ENCODE measurements around the gene ITPRIPL2. TPM values are rescaled to one million over a fixed set of nuclear protein-coding genes. Genes with fewer than 3 reads are reported as not detected.

ITPRIPL2 gene
- total and polyA plus RNA-seq, 2 of the 13 experiments (the other 11 are each of a cell fraction or from before 2014, with no cell fraction given), result 5.9 to 12.6 TPM

DNA sequence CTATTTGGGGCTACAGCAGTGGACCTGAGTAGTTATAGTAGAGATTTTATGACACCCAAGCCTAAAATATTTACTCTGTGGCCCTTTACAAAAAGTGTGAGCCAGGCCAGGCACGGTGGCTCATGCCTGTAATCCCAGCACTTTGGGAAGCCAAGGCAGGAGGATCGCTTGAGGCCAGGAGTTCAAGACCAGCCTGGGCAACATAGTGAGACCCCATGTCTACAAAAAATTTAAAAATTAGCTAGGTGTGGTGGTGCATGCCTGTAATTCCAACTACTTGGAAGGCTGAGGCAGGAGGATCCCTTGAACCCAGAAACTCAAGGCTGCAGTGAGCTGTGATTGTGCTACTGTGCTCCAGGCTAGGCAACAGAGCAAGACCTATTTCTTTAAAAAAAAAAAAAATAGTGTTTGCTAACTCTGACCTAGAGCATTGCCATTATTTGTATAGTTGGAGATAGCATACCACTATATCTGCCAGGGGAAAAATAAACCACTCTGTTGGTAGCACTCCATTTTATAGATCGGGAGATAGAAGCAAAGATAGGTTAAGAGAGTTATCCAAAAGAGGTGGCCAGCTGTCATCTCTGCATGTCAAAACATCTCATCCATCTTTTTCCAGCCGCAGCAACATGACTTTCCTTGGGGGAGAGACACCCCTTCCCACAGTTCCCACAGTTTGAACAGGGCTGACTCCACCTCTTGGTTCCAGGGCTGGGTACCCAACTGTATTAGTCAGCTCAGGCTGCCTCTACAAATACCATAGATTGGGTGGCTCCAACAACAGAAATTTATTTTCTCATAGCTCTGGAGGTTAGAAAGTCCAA, 3.0 kb upstream of the ITPRIPL2 start (continued):
- TF ChIP-seq HMGXB3 (CRISPR knock-in tag; IDR thresholded peaks at IDR 0.05; ENCODE audit: borderline replicate concordance), result no peak
- TF ChIP-seq, protein P1, sequence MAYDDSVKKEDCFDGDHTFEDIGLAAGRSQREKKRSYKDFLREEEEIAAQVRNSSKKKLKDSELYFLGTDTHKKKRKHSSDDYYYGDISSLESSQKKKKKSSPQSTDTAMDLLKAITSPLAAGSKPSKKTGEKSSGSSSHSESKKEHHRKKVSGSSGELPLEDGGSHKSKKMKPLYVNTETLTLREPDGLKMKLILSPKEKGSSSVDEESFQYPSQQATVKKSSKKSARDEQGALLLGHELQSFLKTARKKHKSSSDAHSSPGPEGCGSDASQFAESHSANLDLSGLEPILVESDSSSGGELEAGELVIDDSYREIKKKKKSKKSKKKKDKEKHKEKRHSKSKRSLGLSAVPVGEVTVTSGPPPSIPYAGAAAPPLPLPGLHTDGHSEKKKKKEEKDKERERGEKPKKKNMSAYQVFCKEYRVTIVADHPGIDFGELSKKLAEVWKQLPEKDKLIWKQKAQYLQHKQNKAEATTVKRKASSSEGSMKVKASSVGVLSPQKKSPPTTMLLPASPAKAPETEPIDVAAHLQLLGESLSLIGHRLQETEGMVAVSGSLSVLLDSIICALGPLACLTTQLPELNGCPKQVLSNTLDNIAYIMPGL (CRISPR knock-in tag; IDR thresholded peaks at IDR 0.05; ENCODE audit: borderline replicate concordance in 1 of 2, low read depth in 1 of 2), result no peak
- TF ChIP-seq IRF1 (CRISPR knock-in tag; IDR thresholded peaks at IDR 0.05; ENCODE audit: low read depth), result 0 out of 2 replicates have a peak, but pooled peaks have one; percentile 2
- TF ChIP-seq TCF12 (IDR thresholded peaks at IDR 0.05), result no peak
- no peak for TF ChIP-seq TCF12 (CRISPR knock-in tag; IDR thresholded peaks at IDR 0.05)
- TF ChIP-seq ZBTB20 (CRISPR knock-in tag; IDR thresholded peaks at IDR 0.05; ENCODE audit: borderline replicate concordance, low read depth), result peak; percentile 43; the same call in 1 of the 2 replicates
- no peak for TF ChIP-seq PHF20 (CRISPR knock-in tag; IDR thresholded peaks at IDR 0.05)
- peak; percentile 53 for TF ChIP-seq KAT8 (CRISPR knock-in tag; IDR thresholded peaks at IDR 0.05)
- no peak for TF ChIP-seq EZH2 (conservative IDR thresholded peaks at IDR 0.05; ENCODE audit: low read depth, low read length)
- TF ChIP-seq NPAS2 (CRISPR knock-in tag; IDR thresholded peaks at IDR 0.05; ENCODE audit: borderline replicate concordance), result no peak; the same call in 1 of the 2 replicates
- no peak for TF ChIP-seq GZF1 (CRISPR knock-in tag; IDR thresholded peaks at IDR 0.05)
- TF ChIP-seq, protein P2, sequence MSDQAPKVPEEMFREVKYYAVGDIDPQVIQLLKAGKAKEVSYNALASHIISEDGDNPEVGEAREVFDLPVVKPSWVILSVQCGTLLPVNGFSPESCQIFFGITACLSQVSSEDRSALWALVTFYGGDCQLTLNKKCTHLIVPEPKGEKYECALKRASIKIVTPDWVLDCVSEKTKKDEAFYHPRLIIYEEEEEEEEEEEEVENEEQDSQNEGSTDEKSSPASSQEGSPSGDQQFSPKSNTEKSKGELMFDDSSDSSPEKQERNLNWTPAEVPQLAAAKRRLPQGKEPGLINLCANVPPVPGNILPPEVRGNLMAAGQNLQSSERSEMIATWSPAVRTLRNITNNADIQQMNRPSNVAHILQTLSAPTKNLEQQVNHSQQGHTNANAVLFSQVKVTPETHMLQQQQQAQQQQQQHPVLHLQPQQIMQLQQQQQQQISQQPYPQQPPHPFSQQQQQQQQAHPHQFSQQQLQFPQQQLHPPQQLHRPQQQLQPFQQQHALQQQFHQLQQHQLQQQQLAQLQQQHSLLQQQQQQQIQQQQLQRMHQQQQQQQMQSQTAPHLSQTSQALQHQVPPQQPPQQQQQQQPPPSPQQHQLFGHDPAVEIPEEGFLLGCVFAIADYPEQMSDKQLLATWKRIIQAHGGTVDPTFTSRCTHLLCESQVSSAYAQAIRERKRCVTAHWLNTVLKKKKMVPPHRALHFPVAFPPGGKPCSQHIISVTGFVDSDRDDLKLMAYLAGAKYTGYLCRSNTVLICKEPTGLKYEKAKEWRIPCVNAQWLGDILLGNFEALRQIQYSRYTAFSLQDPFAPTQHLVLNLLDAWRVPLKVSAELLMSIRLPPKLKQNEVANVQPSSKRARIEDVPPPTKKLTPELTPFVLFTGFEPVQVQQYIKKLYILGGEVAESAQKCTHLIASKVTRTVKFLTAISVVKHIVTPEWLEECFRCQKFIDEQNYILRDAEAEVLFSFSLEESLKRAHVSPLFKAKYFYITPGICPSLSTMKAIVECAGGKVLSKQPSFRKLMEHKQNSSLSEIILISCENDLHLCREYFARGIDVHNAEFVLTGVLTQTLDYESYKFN (CRISPR knock-in tag; conservative IDR thresholded peaks at IDR 0.05), result peak; percentile 81
- TF ChIP-seq, protein P3, sequence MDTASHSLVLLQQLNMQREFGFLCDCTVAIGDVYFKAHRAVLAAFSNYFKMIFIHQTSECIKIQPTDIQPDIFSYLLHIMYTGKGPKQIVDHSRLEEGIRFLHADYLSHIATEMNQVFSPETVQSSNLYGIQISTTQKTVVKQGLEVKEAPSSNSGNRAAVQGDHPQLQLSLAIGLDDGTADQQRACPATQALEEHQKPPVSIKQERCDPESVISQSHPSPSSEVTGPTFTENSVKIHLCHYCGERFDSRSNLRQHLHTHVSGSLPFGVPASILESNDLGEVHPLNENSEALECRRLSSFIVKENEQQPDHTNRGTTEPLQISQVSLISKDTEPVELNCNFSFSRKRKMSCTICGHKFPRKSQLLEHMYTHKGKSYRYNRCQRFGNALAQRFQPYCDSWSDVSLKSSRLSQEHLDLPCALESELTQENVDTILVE (CRISPR knock-in tag; IDR thresholded peaks at IDR 0.05), result 0 out of 2 replicates have a peak, but pooled peaks have one; percentile 32
- TF ChIP-seq, protein P4, sequence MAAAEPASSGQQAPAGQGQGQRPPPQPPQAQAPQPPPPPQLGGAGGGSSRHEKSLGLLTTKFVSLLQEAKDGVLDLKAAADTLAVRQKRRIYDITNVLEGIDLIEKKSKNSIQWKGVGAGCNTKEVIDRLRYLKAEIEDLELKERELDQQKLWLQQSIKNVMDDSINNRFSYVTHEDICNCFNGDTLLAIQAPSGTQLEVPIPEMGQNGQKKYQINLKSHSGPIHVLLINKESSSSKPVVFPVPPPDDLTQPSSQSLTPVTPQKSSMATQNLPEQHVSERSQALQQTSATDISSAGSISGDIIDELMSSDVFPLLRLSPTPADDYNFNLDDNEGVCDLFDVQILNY (CRISPR knock-in tag; conservative IDR thresholded peaks at IDR 0.05), result no peak

Data from HepG2 (cell line).